HEK293 (cell line): Measurements from ENCODE around the gene CLMN.

ENCODE experiments used
- CTCF ChIA-PET: fragments of 350-600 bp; formaldehyde crosslinking; extraction: SDS; loops from one replicate; lab custom pipeline; 2021; ENCODE audit warnings: antibody characterized with exemption; lab: Yijun Ruan, JAX
- POLR2A ChIA-PET: fragments of 300-600 bp; formaldehyde crosslinking; extraction: SDS; loops from one replicate; lab custom pipeline; 2020; ENCODE audit warnings: antibody characterized with exemption, inconsistent platforms; lab: Yijun Ruan, JAX
- H3K27ac ChIP-seq: fragments of 200-500 bp; sonication (Bioruptor generic); 2 replicates; pipeline ENCODE4 v1.5.1; 2014; ENCODE audit warnings: low read depth, low read length, control low read depth, inconsistent platforms; ENCODE audit errors: extremely low read depth
- H3K36me3 ChIP-seq, 2 experiments: fragments of 200-500 bp in 1 of 2; sonication (Bioruptor generic) in 1 of 2; 1 replicate in 1 of 2; 2 replicates in 1 of 2; pipeline ENCODE4 v1.5.1; 2014 to 2017; ENCODE audit warnings: inconsistent platforms in 2 of 2, low read length in 2 of 2; ENCODE audit not compliant: control insufficient read depth in 2 of 2, insufficient read depth in 1 of 2
- H3K4me1 ChIP-seq: fragments of 200-500 bp; sonication (Bioruptor generic); 2 replicates; pipeline ENCODE4 v1.5.1; 2014; ENCODE audit warnings: mild to moderate bottlenecking, low read length, inconsistent platforms; ENCODE audit not compliant: control insufficient read depth, insufficient read depth
- H3K4me3 ChIP-seq: 2 replicates; pipeline ENCODE4 v1.5.1; 2011; ENCODE audit warnings: low read depth, mild to moderate bottlenecking, control low read depth, low read length, moderate library complexity
- H3K9me3 ChIP-seq: fragments of 200-500 bp; sonication (Bioruptor generic); 2 replicates; pipeline ENCODE4 v1.5.1; 2014; ENCODE audit warnings: low read depth, low read length, inconsistent platforms; ENCODE audit not compliant: control insufficient read depth, insufficient read depth
- KLF9 ChIP-seq: fragments of 450-650 bp; formaldehyde crosslinking; IDR thresholded peaks from 2 replicates; pipeline ENCODE4 v1.5.1; 2016; ENCODE audit warnings: missing biosample characterization, missing genetic modification characterization, low read depth
- OVOL3 ChIP-seq: fragments of 450-650 bp; formaldehyde crosslinking; IDR thresholded peaks from 2 replicates; pipeline ENCODE4 v1.5.1; 2016; ENCODE audit warnings: missing biosample characterization, missing genetic modification characterization
- ZBTB1 ChIP-seq: fragments of 450-650 bp; formaldehyde crosslinking; IDR thresholded peaks from 2 replicates; pipeline ENCODE4 v1.5.1; 2016; ENCODE audit warnings: missing biosample characterization, missing genetic modification characterization
- ZIC2 ChIP-seq: fragments of 450-650 bp; formaldehyde crosslinking; IDR thresholded peaks from 2 replicates; pipeline ENCODE4 v1.5.1; 2016; ENCODE audit warnings: missing biosample characterization, missing genetic modification characterization
- ZNF138 ChIP-seq: fragments of 450-650 bp; formaldehyde crosslinking; IDR thresholded peaks from 2 replicates; pipeline ENCODE4 v1.5.1; 2016; ENCODE audit warnings: missing biosample characterization, missing genetic modification characterization, borderline replicate concordance
- ZNF175 ChIP-seq: fragments of 450-650 bp; formaldehyde crosslinking; IDR thresholded peaks from 2 replicates; pipeline ENCODE4 v1.5.1; 2016; ENCODE audit warnings: missing biosample characterization, missing genetic modification characterization
- ZNF211 ChIP-seq: fragments of 450-650 bp; formaldehyde crosslinking; IDR thresholded peaks from 2 replicates; pipeline ENCODE4 v1.5.1; 2016; ENCODE audit warnings: low read depth, missing biosample characterization, missing genetic modification characterization
- ZNF404 ChIP-seq: fragments of 450-650 bp; formaldehyde crosslinking; IDR thresholded peaks from 2 replicates; pipeline ENCODE4 v1.5.1; 2017; ENCODE audit warnings: missing biosample characterization, missing genetic modification characterization
- ZNF510 ChIP-seq: fragments of 450-650 bp; formaldehyde crosslinking; IDR thresholded peaks from 2 replicates; pipeline ENCODE4 v1.5.1; 2018; ENCODE audit warnings: mild to moderate bottlenecking, missing genetic modification characterization, missing biosample characterization; ENCODE audit not compliant: insufficient replicate concordance
- ZNF626 ChIP-seq: fragments of 450-650 bp; sonication (Bioruptor Pico); formaldehyde crosslinking; IDR thresholded peaks from 2 replicates; pipeline ENCODE4 v1.5.1; 2018; ENCODE audit warnings: missing biosample characterization, missing genetic modification characterization, inconsistent platforms
- ZNF654 ChIP-seq: fragments of 450-650 bp; formaldehyde crosslinking; IDR thresholded peaks from 2 replicates; pipeline ENCODE4 v1.5.1; 2016; ENCODE audit warnings: low read depth, missing biosample characterization, missing genetic modification characterization
- ZNF785 ChIP-seq: fragments of 450-650 bp; formaldehyde crosslinking; IDR thresholded peaks from 2 replicates; pipeline ENCODE4 v1.5.1; 2016; ENCODE audit warnings: missing biosample characterization, missing genetic modification characterization
- TF ChIP-seq, protein P1 (sequence below): fragments of 450-650 bp; formaldehyde crosslinking; IDR thresholded peaks from 2 replicates; pipeline ENCODE4 v1.5.1; 2016; ENCODE audit warnings: missing biosample characterization, missing genetic modification characterization
- TF ChIP-seq, protein P2 (sequence below): fragments of 450-650 bp; formaldehyde crosslinking; IDR thresholded peaks from 2 replicates; pipeline ENCODE4 v1.5.1; 2016; ENCODE audit warnings: missing biosample characterization, missing genetic modification characterization
- TF ChIP-seq, protein P3 (sequence below): fragments of 450-650 bp; formaldehyde crosslinking; IDR thresholded peaks from 2 replicates; pipeline ENCODE4 v1.5.1; 2016; ENCODE audit warnings: missing biosample characterization, missing genetic modification characterization
- TF ChIP-seq, protein P4 (sequence below): fragments of 450-650 bp; IDR thresholded peaks from 2 replicates; pipeline ENCODE4 v1.5.1; 2018; ENCODE audit warnings: missing biosample characterization, mild to moderate bottlenecking, missing genetic modification characterization
- TF ChIP-seq, protein P5 (sequence below): fragments of 450-650 bp; formaldehyde crosslinking; IDR thresholded peaks from 2 replicates; pipeline ENCODE4 v1.5.1; 2016; ENCODE audit warnings: missing biosample characterization, missing genetic modification characterization, low read depth
- TF ChIP-seq, protein P6 (sequence below): fragments of 450-650 bp; formaldehyde crosslinking; IDR thresholded peaks from 2 replicates; pipeline ENCODE4 v1.5.1; 2016; ENCODE audit warnings: missing biosample characterization, missing genetic modification characterization
- TF ChIP-seq, protein P7 (sequence below): fragments of 450-650 bp; formaldehyde crosslinking; IDR thresholded peaks from 2 replicates; pipeline ENCODE4 v1.5.1; 2016; ENCODE audit warnings: missing biosample characterization, missing genetic modification characterization, low read depth
- TF ChIP-seq, protein P8 (sequence below): fragments of 450-650 bp; formaldehyde crosslinking; IDR thresholded peaks from 2 replicates; pipeline ENCODE4 v1.5.1; 2017; ENCODE audit warnings: missing biosample characterization, mild to moderate bottlenecking, missing genetic modification characterization, moderate library complexity

Gene CLMN

DNA sequence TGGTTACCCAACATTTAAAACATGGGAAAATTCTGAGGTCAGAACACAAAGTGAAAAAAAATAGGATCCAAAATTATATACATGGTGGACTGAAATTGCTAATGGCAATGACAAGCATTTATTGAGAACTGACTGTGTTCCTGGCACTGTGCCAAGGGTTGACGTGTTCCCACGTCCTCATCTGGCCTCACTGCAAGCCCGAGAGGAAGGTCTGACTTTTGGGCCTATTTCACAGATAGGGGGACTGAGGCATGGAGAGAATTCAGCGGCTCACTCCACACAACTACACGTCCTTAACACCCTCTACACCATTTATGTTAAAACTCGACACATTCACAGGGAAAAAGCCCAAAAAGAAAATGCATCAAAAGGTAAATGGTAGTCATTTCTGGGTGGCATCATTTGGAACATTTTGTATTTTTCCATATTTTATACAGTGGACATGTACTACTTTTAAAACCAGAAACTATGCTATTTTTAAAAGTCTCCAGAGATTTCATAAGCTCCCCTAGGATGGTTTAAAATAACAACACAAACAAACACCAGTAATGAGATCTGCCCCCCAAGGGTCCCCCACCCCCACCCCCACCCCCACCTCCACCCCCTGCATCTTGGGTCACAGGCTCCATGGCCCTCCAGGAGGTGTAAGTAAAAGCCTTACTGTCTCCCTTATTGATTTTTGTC, 27.7 kb downstream of the CLMN start (continued):
- TF ChIP-seq, protein P1, sequence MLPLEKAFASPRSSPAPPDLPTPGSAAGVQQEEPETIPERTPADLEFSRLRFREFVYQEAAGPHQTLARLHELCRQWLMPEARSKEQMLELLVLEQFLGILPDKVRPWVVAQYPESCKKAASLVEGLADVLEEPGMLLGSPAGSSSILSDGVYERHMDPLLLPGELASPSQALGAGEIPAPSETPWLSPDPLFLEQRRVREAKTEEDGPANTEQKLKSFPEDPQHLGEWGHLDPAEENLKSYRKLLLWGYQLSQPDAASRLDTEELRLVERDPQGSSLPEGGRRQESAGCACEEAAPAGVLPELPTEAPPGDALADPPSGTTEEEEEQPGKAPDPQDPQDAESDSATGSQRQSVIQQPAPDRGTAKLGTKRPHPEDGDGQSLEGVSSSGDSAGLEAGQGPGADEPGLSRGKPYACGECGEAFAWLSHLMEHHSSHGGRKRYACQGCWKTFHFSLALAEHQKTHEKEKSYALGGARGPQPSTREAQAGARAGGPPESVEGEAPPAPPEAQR (tag by site-specific recombination), result no peak

DNA sequence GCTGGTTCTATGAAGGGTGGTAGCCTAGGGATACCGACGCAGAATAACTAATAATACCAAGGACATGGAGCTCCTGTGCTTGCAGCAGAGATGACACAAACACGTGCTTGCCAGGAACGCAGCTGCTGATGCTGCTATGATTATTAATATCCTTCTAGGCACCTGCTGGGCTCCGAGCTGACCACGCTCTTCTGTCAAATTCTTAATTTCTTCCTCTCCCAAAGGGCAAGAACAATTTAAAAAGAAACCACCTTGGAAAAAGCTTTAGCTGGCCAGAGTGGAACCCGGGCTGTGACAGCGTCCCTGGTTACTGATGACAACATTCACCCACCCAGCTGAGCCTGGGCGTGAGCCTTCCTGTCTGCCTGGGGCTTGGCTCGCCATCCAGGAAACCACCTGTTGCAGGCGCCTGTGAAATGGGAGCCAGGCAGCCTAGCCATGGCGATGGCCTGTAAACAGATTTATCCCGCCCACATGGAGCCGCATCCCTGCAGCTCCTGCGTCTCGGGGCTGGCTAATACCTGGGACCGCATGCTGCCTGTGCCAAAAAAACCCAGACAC, 28.8 kb downstream of the CLMN start:
- CTCF ChIA-PET, result interaction anchor here (1.2 kb wide), 1 partner anchor 12 kb away, joined by 3 read pairs; no protein-coding TSS in a partner anchor
- TF ChIP-seq ZNF654 (tag by site-specific recombination) (no peak), ZIC2 (0 out of 2 replicates have a peak, but pooled peaks have one; percentile 31), ZNF626 (no peak), OVOL3 (tag by site-specific recombination) (no peak), ZBTB1 (tag by site-specific recombination) (no peak), ZNF138 (tag by site-specific recombination) (no peak), KLF9 (no peak; the same call in 1 of the 2 replicates), ZNF211 (tag by site-specific recombination) (no peak), ZNF510 (tag by site-specific recombination) (no peak), ZNF404 (tag by site-specific recombination) (no peak), ZNF785 (no peak), ZNF175 (no peak)
- TF ChIP-seq, protein P2, sequence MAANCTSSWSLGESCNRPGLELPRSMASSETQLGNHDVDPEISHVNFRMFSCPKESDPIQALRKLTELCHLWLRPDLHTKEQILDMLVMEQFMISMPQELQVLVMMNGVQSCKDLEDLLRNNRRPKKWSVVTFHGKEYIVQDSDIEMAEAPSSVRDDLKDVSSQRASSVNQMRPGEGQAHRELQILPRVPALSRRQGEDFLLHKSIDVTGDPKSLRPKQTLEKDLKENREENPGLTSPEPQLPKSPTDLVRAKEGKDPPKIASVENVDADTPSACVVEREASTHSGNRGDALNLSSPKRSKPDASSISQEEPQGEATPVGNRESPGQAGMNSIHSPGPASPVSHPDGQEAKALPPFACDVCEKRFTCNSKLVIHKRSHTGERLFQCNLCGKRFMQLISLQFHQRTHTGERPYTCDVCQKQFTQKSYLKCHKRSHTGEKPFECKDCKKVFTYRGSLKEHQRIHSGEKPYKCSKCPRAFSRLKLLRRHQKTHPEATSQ (tag by site-specific recombination), result no peak
- TF ChIP-seq, protein P3, sequence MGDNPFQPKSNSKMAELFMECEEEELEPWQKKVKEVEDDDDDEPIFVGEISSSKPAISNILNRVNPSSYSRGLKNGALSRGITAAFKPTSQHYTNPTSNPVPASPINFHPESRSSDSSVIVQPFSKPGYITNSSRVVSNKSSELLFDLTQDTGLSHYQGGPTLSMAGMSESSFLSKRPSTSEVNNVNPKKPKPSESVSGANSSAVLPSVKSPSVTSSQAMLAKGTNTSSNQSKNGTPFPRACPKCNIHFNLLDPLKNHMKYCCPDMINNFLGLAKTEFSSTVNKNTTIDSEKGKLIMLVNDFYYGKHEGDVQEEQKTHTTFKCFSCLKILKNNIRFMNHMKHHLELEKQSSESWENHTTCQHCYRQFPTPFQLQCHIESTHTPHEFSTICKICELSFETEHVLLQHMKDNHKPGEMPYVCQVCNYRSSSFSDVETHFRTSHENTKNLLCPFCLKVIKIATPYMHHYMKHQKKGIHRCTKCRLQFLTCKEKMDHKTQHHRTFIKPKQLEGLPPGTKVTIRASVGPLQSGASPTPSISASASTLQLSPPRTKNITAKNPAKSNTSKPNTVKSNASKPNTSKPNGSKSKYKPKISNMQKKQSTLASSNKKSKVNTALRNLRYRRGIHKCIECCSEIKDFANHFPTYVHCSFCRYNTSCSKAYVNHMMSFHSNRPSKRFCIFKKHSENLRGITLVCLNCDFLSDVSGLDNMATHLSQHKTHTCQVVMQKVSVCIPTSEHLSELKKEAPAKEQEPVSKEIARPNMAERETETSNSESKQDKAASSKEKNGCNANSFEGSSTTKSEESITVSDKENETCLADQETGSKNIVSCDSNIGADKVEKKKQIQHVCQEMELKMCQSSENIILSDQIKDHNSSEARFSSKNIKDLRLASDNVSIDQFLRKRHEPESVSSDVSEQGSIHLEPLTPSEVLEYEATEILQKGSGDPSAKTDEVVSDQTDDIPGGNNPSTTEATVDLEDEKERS (tag by site-specific recombination), result no peak
- TF ChIP-seq, protein P4, sequence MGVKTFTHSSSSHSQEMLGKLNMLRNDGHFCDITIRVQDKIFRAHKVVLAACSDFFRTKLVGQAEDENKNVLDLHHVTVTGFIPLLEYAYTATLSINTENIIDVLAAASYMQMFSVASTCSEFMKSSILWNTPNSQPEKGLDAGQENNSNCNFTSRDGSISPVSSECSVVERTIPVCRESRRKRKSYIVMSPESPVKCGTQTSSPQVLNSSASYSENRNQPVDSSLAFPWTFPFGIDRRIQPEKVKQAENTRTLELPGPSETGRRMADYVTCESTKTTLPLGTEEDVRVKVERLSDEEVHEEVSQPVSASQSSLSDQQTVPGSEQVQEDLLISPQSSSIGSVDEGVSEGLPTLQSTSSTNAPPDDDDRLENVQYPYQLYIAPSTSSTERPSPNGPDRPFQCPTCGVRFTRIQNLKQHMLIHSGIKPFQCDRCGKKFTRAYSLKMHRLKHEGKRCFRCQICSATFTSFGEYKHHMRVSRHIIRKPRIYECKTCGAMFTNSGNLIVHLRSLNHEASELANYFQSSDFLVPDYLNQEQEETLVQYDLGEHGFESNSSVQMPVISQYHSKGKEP (tag by site-specific recombination), result peak; percentile 62
- TF ChIP-seq, protein P5, sequence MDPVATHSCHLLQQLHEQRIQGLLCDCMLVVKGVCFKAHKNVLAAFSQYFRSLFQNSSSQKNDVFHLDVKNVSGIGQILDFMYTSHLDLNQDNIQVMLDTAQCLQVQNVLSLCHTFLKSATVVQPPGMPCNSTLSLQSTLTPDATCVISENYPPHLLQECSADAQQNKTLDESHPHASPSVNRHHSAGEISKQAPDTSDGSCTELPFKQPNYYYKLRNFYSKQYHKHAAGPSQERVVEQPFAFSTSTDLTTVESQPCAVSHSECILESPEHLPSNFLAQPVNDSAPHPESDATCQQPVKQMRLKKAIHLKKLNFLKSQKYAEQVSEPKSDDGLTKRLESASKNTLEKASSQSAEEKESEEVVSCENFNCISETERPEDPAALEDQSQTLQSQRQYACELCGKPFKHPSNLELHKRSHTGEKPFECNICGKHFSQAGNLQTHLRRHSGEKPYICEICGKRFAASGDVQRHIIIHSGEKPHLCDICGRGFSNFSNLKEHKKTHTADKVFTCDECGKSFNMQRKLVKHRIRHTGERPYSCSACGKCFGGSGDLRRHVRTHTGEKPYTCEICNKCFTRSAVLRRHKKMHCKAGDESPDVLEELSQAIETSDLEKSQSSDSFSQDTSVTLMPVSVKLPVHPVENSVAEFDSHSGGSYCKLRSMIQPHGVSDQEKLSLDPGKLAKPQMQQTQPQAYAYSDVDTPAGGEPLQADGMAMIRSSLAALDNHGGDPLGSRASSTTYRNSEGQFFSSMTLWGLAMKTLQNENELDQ (tag by site-specific recombination), result no peak
- TF ChIP-seq, protein P6, sequence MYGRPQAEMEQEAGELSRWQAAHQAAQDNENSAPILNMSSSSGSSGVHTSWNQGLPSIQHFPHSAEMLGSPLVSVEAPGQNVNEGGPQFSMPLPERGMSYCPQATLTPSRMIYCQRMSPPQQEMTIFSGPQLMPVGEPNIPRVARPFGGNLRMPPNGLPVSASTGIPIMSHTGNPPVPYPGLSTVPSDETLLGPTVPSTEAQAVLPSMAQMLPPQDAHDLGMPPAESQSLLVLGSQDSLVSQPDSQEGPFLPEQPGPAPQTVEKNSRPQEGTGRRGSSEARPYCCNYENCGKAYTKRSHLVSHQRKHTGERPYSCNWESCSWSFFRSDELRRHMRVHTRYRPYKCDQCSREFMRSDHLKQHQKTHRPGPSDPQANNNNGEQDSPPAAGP (tag by site-specific recombination), result 0 out of 2 replicates have a peak, but pooled peaks have one; percentile 25
- TF ChIP-seq, protein P7, sequence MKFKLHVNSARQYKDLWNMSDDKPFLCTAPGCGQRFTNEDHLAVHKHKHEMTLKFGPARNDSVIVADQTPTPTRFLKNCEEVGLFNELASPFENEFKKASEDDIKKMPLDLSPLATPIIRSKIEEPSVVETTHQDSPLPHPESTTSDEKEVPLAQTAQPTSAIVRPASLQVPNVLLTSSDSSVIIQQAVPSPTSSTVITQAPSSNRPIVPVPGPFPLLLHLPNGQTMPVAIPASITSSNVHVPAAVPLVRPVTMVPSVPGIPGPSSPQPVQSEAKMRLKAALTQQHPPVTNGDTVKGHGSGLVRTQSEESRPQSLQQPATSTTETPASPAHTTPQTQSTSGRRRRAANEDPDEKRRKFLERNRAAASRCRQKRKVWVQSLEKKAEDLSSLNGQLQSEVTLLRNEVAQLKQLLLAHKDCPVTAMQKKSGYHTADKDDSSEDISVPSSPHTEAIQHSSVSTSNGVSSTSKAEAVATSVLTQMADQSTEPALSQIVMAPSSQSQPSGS, result no peak
- TF ChIP-seq, protein P8, sequence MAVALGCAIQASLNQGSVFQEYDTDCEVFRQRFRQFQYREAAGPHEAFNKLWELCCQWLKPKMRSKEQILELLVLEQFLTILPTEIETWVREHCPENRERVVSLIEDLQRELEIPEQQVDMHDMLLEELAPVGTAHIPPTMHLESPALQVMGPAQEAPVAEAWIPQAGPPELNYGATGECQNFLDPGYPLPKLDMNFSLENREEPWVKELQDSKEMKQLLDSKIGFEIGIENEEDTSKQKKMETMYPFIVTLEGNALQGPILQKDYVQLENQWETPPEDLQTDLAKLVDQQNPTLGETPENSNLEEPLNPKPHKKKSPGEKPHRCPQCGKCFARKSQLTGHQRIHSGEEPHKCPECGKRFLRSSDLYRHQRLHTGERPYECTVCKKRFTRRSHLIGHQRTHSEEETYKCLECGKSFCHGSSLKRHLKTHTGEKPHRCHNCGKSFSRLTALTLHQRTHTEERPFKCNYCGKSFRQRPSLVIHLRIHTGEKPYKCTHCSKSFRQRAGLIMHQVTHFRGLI (tag by site-specific recombination), result no peak

More for the DNA sequence above, 28.8 kb downstream of the CLMN start:
- H3K9me3 ChIP-seq, result no peaks in the 10 kb centered on the region
- no peak overlapping the region for H3K4me3 ChIP-seq
- POLR2A ChIA-PET, result no interaction called here
- H3K27ac ChIP-seq, result no peak overlapping the region
- peaks cover 6% of the 10 kb centered on the region for H3K4me1 ChIP-seq
- no peaks in the 10 kb centered on the region for H3K36me3 ChIP-seq
